A549 (cell line): ENCODE data around the gene PHC2. TPM values are rescaled to one million over a fixed set of nuclear protein-coding genes. Genes with fewer than 3 reads are reported as not detected.

Experiments
- ATAC-seq, 2 experiments: fragments of 200-7000 bp in 1 of 2; fragments of >200 bp in 1 of 2; cut with Nextera tagmentation in 1 of 2; cut with Tn5 transposase in 1 of 2; 3 replicates each; pipeline versions ENCODE4 v1.8.0 to v1.9.1; 2018 to 2020; ENCODE audit warnings: mild to moderate bottlenecking in 1 of 2, moderate library complexity in 1 of 2
- CTCF ChIA-PET: fragments of 300-600 bp; sonication (Branson Sonifier 250); formaldehyde crosslinking; extraction: SDS; loops from one replicate; lab custom pipeline; 2021; ENCODE audit warnings: antibody characterized with exemption, inconsistent platforms; lab: Yijun Ruan, JAX
- POLR2A ChIA-PET: fragments of 350-600 bp; formaldehyde crosslinking; extraction: SDS; loops from one replicate; lab custom pipeline; 2021; ENCODE audit warnings: antibody characterized with exemption, inconsistent platforms; lab: Yijun Ruan, JAX
- DNase-seq, 2 experiments: peaks; one replicate each; pipeline versions ENCODE4 v3.0.0 to v3.0.0-alpha.2; 2011 to 2016; ENCODE audit warnings: low read depth in 1 of 2, low spot score in 1 of 2
- FAIRE-seq: peaks from 2 replicates; lab custom pipeline; 2011; peaks lifted over from hg19 to GRCh38; lab: Jason Lieb, UNC
- H3K27ac ChIP-seq, 2 experiments: fragments of >200 bp; sonication (Bioruptor Twin); formaldehyde crosslinking; 3 replicates each; pipeline ENCODE4 v1.5.1; 2016 to 2017
- H3K4me1 ChIP-seq: fragments of >200 bp; sonication (Bioruptor Twin); formaldehyde crosslinking; 3 replicates; pipeline ENCODE4 v1.6.1; 2016
- H3K4me2 ChIP-seq: fragments of >200 bp; sonication (Bioruptor Twin); formaldehyde crosslinking; 3 replicates; pipeline ENCODE4 v1.6.1; 2016
- H3K4me3 ChIP-seq: fragments of >200 bp; sonication (Bioruptor Twin); formaldehyde crosslinking; 3 replicates; pipeline ENCODE4 v1.5.1; 2016
- H3K9me3 ChIP-seq: fragments of >200 bp; sonication (Bioruptor Twin); formaldehyde crosslinking; 3 replicates; pipeline ENCODE4 v1.6.1; 2016
- BHLHE40 ChIP-seq: IDR thresholded peaks from 2 replicates; pipeline ENCODE4 v1.6.1; 2012; ENCODE audit warnings: low read depth, low read length, inconsistent platforms
- CHD2 ChIP-seq: fragments of 150-350 bp; IDR thresholded peaks from 2 replicates; pipeline ENCODE4 v1.6.1; 2014; ENCODE audit warnings: low read length; ENCODE audit not compliant: partially characterized antibody
- EHMT2 ChIP-seq: fragments of 200-600 bp; sonication (generic); IDR thresholded peaks from 2 replicates; pipeline ENCODE4 v1.6.1; 2016; ENCODE audit warnings: antibody characterized with exemption, low read depth, mild to moderate bottlenecking, moderate library complexity
- JUN ChIP-seq, 2 experiments: fragments of >200 bp; sonication (Bioruptor Twin); formaldehyde crosslinking; IDR thresholded peaks; 2 replicates in 1 of 2; 3 replicates in 1 of 2; pipeline ENCODE4 v1.6.1; 2016 to 2017
- MAFK ChIP-seq: fragments of 450-650 bp; IDR thresholded peaks from 2 replicates; pipeline ENCODE4 v1.6.1; 2014; ENCODE audit not compliant: partially characterized antibody
- PHF8 ChIP-seq: fragments of 200-600 bp; sonication (generic); IDR thresholded peaks from 2 replicates; pipeline ENCODE4 v1.6.1; 2016; ENCODE audit warnings: low read depth, mild to moderate bottlenecking, antibody characterized with exemption, moderate library complexity, borderline replicate concordance
- POLR2A ChIP-seq: IDR thresholded peaks from 2 replicates; pipeline ENCODE4 v1.6.1; 2012; ENCODE audit warnings: mild to moderate bottlenecking, low read length
- TP53 ChIP-seq: fragments of 250-450 bp; sonication (Bioruptor Pico); IDR thresholded peaks from 2 replicates; pipeline ENCODE4 v1.5.0; 2021; ENCODE audit warnings: mild to moderate bottlenecking, moderate library complexity
- ZC3H11A ChIP-seq: fragments of 450-650 bp; IDR thresholded peaks from 2 replicates; pipeline ENCODE4 v1.6.1; 2014; ENCODE audit warnings: antibody characterized with exemption, mild to moderate bottlenecking
- WGBS: methylation state at CpG from one replicate; pipeline ENCODE4 v1.1.6; 2017; ENCODE audit errors: missing lambda C conversion rate; 5-methylcytosine and 5-hydroxymethylcytosine counted together
- polyA plus RNA-seq, 4 experiments: library from polyadenylated mRNA; depleted of rRNA in 3 of 4; stranded (reverse); fragments of >200 nt; fragmentation: RNase III in 1 of 4; extraction: RNeasy Plus Mini Kit Qiagen cat#74134 plus additional on column Dnase treatment in 1 of 4; gene quantifications; 2 replicates in 3 of 4; 3 replicates in 1 of 4; pipeline ENCODE4 v1.2.3, GENCODE V29; 2011 to 2017
- TF ChIP-seq, protein P1 (sequence below): fragments of >200 bp; sonication (Bioruptor Twin); formaldehyde crosslinking; IDR thresholded peaks from 3 replicates; pipeline ENCODE4 v1.6.1; 2016
- TF ChIP-seq, protein P2 (sequence below): IDR thresholded peaks from 2 replicates; pipeline ENCODE4 v1.6.1; 2012; ENCODE audit warnings: low read depth, borderline replicate concordance
- TF ChIP-seq, protein P3 (sequence below): IDR thresholded peaks from 2 replicates; pipeline ENCODE4 v1.6.1; 2012
- TF ChIP-seq, protein P4 (sequence below): fragments of 250-450 bp; sonication (Bioruptor Pico); IDR thresholded peaks from 2 replicates; pipeline ENCODE4 v1.5.0; 2021; ENCODE audit warnings: mild to moderate bottlenecking, moderate library complexity, borderline replicate concordance
- TF ChIP-seq, protein P5 (sequence below): fragments of 150-350 bp; IDR thresholded peaks from 2 replicates; pipeline ENCODE4 v1.6.1; 2014; ENCODE audit warnings: low read depth, mild to moderate bottlenecking, low read length

Gene PHC2
- polyA plus RNA-seq, 2 of the 4 experiments (the other 2 are of a cell fraction), result 29.9 to 33.2 TPM

DNA sequence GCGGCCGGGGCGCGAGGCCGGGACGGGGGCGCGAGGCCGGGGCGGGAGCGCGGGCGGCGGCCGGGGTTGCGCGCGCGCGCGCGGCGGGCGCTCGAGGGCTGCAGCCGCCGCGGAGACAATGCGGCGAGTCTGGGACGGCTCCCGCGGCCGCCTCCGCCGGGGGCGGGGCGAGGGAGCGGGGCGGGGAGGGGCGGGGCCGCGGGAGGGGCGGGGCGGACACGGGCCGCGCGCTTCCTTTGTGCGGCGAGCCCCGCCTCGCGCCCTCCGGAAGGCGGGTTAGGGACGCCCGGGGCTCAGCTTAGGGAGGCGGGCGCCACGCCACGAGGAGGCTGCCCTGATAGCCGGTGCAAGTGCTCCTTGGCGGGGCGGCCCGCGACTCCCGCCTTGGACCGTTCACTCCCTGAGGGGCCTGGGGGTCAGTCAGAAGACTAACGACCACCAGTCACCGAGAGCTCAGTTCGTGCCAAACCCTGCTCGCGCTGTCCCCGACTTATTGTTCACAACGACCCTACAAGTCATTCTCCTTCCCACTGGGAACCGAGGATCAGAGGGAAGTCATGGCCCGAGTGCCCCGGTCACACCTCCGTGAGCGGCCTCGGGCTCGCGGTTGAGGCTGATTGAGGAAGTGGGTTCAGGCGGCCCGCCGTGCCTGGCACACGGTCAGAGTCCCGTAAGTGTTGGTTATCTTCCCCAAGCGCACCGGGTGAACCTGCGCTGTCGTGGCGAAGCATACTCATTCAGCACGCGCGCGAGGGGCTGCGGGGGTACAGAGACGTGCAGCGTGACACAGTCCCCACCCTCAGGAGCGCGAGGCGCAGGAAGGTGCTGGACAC lies 80.9 kb downstream of the PHC2 start:
- ATAC-seq (peak; percentile 79 to 84), DNase-seq (peak; percentile 69 to 70), FAIRE-seq (no peak)
- Histone ChIP-seq H3K27ac (peak overlapping the region; percentile 98), H3K4me2 (peak overlapping the region; percentile 96), H3K9me3 (no peaks in the 10 kb centered on the region), H3K4me3 (peak overlapping the region; percentile 94), H3K4me1 (peaks cover 23% of the 10 kb centered on the region)
- TF ChIP-seq, protein P1, sequence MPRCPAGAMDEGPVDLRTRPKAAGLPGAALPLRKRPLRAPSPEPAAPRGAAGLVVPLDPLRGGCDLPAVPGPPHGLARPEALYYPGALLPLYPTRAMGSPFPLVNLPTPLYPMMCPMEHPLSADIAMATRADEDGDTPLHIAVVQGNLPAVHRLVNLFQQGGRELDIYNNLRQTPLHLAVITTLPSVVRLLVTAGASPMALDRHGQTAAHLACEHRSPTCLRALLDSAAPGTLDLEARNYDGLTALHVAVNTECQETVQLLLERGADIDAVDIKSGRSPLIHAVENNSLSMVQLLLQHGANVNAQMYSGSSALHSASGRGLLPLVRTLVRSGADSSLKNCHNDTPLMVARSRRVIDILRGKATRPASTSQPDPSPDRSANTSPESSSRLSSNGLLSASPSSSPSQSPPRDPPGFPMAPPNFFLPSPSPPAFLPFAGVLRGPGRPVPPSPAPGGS, result peak; percentile 75
- TF ChIP-seq CHD2 (no peak), PHF8 (peak; percentile 42; the same call in 1 of the 2 replicates), JUN (IDR thresholded peaks at IDR 0.05) (peak in 1 of 2 experiments; percentile 57; a peak in 2 of 5 replicates), POLR2A (peak; percentile 75), EHMT2 (no peak), TP53 (CRISPR knock-in tag) (0 out of 2 replicates have a peak, but pooled peaks have one; percentile 61)
- TF ChIP-seq, protein P2, sequence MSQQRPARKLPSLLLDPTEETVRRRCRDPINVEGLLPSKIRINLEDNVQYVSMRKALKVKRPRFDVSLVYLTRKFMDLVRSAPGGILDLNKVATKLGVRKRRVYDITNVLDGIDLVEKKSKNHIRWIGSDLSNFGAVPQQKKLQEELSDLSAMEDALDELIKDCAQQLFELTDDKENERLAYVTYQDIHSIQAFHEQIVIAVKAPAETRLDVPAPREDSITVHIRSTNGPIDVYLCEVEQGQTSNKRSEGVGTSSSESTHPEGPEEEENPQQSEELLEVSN, result peak; percentile 72
- TF ChIP-seq, protein P3, sequence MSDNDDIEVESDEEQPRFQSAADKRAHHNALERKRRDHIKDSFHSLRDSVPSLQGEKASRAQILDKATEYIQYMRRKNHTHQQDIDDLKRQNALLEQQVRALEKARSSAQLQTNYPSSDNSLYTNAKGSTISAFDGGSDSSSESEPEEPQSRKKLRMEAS, result peak; percentile 81
- CTCF ChIA-PET, result interaction anchor here (1.1 to 2.1 kb wide), 3 partner anchors 52 to 131 kb away, joined by 3 to 9 read pairs (median 3); no protein-coding TSS in a partner anchor
- 0% methylated on average over 17 of the region's 104 CpGs for WGBS
- POLR2A ChIA-PET, result interaction anchor here (0.6 to 1.5 kb wide), 5 partner anchors 8 to 54 kb away, joined by 3 read pairs; no protein-coding TSS in a partner anchor

DNA sequence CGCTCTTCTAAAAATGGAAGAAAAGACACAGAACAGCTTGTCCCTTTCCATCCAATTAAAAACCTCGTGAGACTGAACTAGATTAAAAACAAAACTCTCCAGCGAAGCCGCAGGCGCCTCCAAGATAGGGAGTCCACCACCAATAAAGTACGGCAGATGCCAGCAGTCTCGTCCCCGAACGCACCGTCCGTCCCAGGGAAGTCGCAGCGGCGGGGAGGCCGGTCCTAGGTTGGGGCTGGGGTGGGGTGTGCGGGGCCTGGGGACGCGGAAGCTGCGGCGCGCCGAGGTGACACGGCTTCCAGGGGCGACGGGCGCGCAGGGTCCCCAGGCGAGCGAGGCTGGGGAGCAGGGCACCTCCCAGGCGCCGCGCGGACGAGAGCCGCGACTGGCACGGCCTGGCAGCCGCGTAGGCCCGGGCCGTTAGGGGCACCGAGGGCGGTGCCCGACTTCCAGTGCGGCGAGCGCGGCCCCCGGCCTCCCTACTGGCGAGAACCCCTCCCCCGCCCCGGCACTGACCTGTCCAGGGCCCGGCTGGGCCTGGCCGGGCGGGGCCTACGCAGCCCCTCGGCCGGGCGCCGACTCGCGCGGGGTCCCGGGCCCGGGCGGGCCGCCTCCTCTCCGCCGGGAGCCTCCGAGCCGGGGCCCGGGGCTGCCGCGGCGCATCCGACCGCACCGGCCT lies 81.7 kb downstream of the PHC2 start:
- peak; percentile 30 to 58 for DNase-seq
- no peak for FAIRE-seq
- POLR2A ChIA-PET, result interaction anchor here (0.7 kb wide), 1 partner anchor 41 kb away, joined by 3 read pairs; no protein-coding TSS in a partner anchor
- CTCF ChIA-PET, result interaction anchor here (1.5 to 2.1 kb wide), 2 partner anchors 51 to 53 kb away, joined by 3 to 9 read pairs; no protein-coding TSS in a partner anchor
- H3K4me2 ChIP-seq, result peak overlapping the region; percentile 96
- H3K4me3 ChIP-seq, result peak overlapping the region; percentile 68
- ATAC-seq, result peak; percentile 49 to 56
- TF ChIP-seq JUN (IDR thresholded peaks at IDR 0.05) (no peak; a peak in 1 of 5 replicates), POLR2A (peak; percentile 14; the same call in 1 of the 2 replicates)
- 2% methylated on average over 8 of the region's 78 CpGs for whole genome bisulfite sequencing
- peaks cover 31% of the 10 kb centered on the region for H3K4me1 ChIP-seq
- H3K9me3 ChIP-seq, result no peaks in the 10 kb centered on the region
- H3K27ac ChIP-seq, result peak overlapping the region; percentile 97 to 98

DNA sequence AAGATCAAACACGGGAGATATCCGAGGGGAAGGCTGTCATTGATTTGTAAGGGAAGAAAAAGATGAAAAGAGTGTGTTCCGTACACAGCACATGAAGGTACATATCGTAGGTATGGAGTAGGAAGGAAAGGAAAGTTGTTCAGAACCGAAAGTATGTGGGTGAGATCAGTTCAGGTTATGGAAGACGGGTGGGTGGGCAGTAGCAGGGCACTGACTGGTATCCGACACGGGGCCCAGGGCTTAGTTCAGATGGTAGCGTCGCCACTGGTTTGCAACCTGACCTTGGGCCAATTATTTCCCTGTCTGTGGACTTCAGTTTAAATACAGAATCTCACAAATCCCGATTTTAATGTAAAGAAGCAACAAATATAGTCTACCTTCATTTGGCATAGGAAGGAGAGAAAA lies 82.2 kb downstream of the PHC2 start:
- ATAC-seq, result peak in 1 of 2 experiments; percentile 13; a peak in 1 of 6 replicates
- no peaks in the 10 kb centered on the region for H3K9me3 ChIP-seq
- TF ChIP-seq, protein P4, sequence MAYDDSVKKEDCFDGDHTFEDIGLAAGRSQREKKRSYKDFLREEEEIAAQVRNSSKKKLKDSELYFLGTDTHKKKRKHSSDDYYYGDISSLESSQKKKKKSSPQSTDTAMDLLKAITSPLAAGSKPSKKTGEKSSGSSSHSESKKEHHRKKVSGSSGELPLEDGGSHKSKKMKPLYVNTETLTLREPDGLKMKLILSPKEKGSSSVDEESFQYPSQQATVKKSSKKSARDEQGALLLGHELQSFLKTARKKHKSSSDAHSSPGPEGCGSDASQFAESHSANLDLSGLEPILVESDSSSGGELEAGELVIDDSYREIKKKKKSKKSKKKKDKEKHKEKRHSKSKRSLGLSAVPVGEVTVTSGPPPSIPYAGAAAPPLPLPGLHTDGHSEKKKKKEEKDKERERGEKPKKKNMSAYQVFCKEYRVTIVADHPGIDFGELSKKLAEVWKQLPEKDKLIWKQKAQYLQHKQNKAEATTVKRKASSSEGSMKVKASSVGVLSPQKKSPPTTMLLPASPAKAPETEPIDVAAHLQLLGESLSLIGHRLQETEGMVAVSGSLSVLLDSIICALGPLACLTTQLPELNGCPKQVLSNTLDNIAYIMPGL (CRISPR knock-in tag), result no peak
- TF ChIP-seq BHLHE40 (no peak), ZC3H11A (no peak), POLR2A (no peak), MAFK (no peak)
- TF ChIP-seq, protein P5, sequence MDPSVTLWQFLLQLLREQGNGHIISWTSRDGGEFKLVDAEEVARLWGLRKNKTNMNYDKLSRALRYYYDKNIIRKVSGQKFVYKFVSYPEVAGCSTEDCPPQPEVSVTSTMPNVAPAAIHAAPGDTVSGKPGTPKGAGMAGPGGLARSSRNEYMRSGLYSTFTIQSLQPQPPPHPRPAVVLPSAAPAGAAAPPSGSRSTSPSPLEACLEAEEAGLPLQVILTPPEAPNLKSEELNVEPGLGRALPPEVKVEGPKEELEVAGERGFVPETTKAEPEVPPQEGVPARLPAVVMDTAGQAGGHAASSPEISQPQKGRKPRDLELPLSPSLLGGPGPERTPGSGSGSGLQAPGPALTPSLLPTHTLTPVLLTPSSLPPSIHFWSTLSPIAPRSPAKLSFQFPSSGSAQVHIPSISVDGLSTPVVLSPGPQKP, result no peak
- TF ChIP-seq, all 56 proteins: peak for 0
- WGBS, result under 1% methylated on average over 11 of the region's 11 CpGs
- ChIA-PET CTCF (interaction anchor here (0.6 kb wide), 1 partner anchor 35 kb away, joined by 3 read pairs; no protein-coding TSS in a partner anchor), POLR2A (no interaction called here)
- H3K4me3 ChIP-seq, result peak overlapping the region; percentile 68
- FAIRE-seq, result no peak
- peaks cover 36% of the 10 kb centered on the region for H3K4me1 ChIP-seq
- peak overlapping the region; percentile 96 for H3K4me2 ChIP-seq
- peak in 1 of 2 experiments; percentile 12 for DNase-seq
- H3K27ac ChIP-seq, result peak overlapping the region; percentile 97 to 98
